ENCODE data around the gene CNR1. TPM values are rescaled to one million over a fixed set of nuclear protein-coding genes. Genes with fewer than 3 reads are reported as not detected.

CNR1 gene
- total and polyA plus RNA-seq, 2 donors (not counting 3 experiments of a cell fraction or from before 2014, with no cell fraction given), result 0.06 TPM; not detected in 1

DNA sequence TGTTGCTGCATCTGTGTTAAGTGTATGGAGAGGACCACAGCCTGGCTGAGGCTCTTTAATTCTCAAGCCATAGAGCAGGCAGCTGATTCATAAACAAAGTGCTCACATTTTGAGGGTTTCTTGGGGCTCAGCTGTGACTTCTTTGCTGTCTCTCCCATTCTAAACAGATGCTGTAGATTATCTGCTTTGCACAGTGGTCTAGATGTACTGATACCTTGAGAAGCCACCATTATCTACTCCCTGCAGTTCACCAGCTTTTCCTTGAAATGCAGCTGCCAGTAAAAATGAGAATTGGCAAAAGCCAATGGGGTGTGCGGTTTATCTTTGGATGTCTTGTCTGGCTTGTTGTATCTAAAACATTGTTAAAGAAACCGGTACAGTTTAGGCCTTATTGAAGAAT is 5.2 kb upstream of the CNR1 start:
- ChIA-PET CTCF (interaction anchor here (0.7 kb wide), 1 partner anchor 10 kb away, joined by 3 read pairs; no protein-coding TSS in a partner anchor), POLR2A (no interaction called here)
- no peak for TF ChIP-seq POLR2A (IDR thresholded peaks at IDR 0.05; ENCODE audit: low read depth, low read length)
- no peak for TF ChIP-seq CTCF (IDR thresholded peaks at IDR 0.05; ENCODE audit: extremely low read depth in 1 of 2, insufficient read depth in 1 of 2, low read depth in 1 of 2, low read length in 2 of 2)
- TF ChIP-seq FOS (IDR thresholded peaks at IDR 0.05; ENCODE audit: borderline replicate concordance, insufficient read depth, low read length), result no peak
- no peak for TF ChIP-seq MYC (IDR thresholded peaks at IDR 0.05; ENCODE audit: low read depth, low read length)
- no peak for TF ChIP-seq EZH2 (IDR thresholded peaks at IDR 0.05; ENCODE audit: borderline replicate concordance, low read depth, low read length, severe bottlenecking)
- TF ChIP-seq, protein P1, sequence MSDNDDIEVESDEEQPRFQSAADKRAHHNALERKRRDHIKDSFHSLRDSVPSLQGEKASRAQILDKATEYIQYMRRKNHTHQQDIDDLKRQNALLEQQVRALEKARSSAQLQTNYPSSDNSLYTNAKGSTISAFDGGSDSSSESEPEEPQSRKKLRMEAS (IDR thresholded peaks at IDR 0.05; ENCODE audit: insufficient read depth, insufficient read length), result no peak
- TF ChIP-seq POLR2AphosphoS5 (IDR thresholded peaks at IDR 0.05; ENCODE audit: insufficient read depth, low read depth, low read length), result no peak
- no peak for TF ChIP-seq JUN (IDR thresholded peaks at IDR 0.05; ENCODE audit: borderline replicate concordance, insufficient read depth, insufficient read length, low read depth)
- TF ChIP-seq GATA2 (IDR thresholded peaks at IDR 0.05; ENCODE audit: insufficient read depth, insufficient read length, low read depth, low read length), result no peak
- no peaks in the 10 kb centered on the region for H3K9me3 ChIP-seq (replicated peaks; ENCODE audit: control insufficient read depth, insufficient read depth, low read length)
- no peak overlapping the region for H3K4me3 ChIP-seq (replicated peaks in 1 of 3; ENCODE audit: insufficient read depth in 1 of 3, low read depth in 1 of 3, low read length in 3 of 3)
- dilution Hi-C loops (cut with MboI; ENCODE audit: extremely low pct_ligation_motif_present, low sequenced_read_pairs) (no loop called here), intact Hi-C loops (cut with micrococcal nuclease) (no loop called here)
- DNase-seq (ENCODE audit: low read depth, low spot score) (no peak), FAIRE-seq (no peak)
- no peaks in the 10 kb centered on the region for H3K9me1 ChIP-seq (replicated peaks; ENCODE audit: control insufficient read depth, extremely low read depth, insufficient read depth, low read length)
- peaks cover 4% of the 10 kb centered on the region for H3K4me1 ChIP-seq (ENCODE audit: control insufficient read depth, extremely low read depth, insufficient read depth, low read length)
- H4K20me1 ChIP-seq (replicated peaks; ENCODE audit: control insufficient read depth, extremely low read depth, insufficient read depth, low read length), result no peaks in the 10 kb centered on the region
- no peaks in the 10 kb centered on the region for H3K79me2 ChIP-seq (ENCODE audit: control insufficient read depth, insufficient read depth, low read length)
- no peak overlapping the region for H3K27ac ChIP-seq (ENCODE audit: insufficient read depth, low read depth, low read length)
- no TSS peak for BruUV-seq (replicated peaks)
- no peak overlapping the region for H3K9ac ChIP-seq (replicated peaks; ENCODE audit: extremely low read depth, insufficient read depth, low read length)
- H2AFZ ChIP-seq (ENCODE audit: low read depth, low read length), result no peak overlapping the region
- peaks cover 21 to 26% of the 10 kb centered on the region in 2 experiments for H3K27me3 ChIP-seq (ENCODE audit: control insufficient read depth in 2 of 2, insufficient read depth in 2 of 2, low read length in 2 of 2)
- H3K36me3 ChIP-seq (ENCODE audit: control insufficient read depth in 2 of 2, extremely low read depth in 1 of 2, insufficient read depth in 2 of 2, low read length in 2 of 2), result no peaks in the 10 kb centered on the region
- no peak overlapping the region for H3K4me2 ChIP-seq (ENCODE audit: insufficient read depth, low read length)
